ENCODE measurements around the gene CDKL5. TPM values are rescaled to one million over a fixed set of nuclear protein-coding genes. Genes with fewer than 3 reads are reported as not detected.
"Not testable (repeated sequence)": the region's sequence is repeated elsewhere in the genome, so short reads cannot be mapped to it uniquely, and the experiment has no call there.

The CDKL5 gene
- total and polyA plus RNA-seq, 5 donors: 3.3 to 15.9 (median 14.2) TPM

DNA sequence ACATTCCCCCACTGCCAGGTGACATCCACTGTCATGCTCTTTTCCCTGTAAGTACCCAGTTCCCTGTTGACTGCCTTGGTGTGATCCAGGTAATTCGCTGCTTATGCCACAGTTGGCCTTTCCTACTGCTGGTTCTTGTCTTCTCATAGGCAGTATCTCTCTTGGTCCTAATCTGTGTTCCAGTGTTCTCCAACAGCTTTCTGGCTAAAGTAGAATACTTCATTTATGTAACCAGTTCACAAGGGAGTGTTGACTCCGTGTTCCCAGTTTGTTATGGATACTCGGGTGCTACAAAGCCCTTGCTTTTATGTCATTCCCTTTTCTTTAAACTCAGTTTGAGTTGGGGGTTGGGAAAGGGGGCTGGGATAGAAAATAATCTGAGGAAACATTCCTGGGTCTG is 148.1 kb downstream of the CDKL5 start:
- Histone ChIP-seq H3K4me3 (ENCODE audit: low read length) (no peak overlapping the region), H3K27ac (ENCODE audit: low read length) (peak overlapping the region; percentile 56), H3K27me3 (ENCODE audit: control insufficient read depth, insufficient read depth) (no peaks in the 10 kb centered on the region), H3K4me1 (ENCODE audit: control insufficient read depth, insufficient read depth, low read length) (peaks cover 1% of the 10 kb centered on the region), H3K9me3 (ENCODE audit: control insufficient read depth, low read length) (no peaks in the 10 kb centered on the region)
- WGBS: 43% methylated on average over 3 of the region's 3 CpGs
- no peak for DNase-seq
- intact Hi-C loops (cut with DNase I): no loop called here
- peak; percentile 32 to 71 for ATAC-seq

DNA sequence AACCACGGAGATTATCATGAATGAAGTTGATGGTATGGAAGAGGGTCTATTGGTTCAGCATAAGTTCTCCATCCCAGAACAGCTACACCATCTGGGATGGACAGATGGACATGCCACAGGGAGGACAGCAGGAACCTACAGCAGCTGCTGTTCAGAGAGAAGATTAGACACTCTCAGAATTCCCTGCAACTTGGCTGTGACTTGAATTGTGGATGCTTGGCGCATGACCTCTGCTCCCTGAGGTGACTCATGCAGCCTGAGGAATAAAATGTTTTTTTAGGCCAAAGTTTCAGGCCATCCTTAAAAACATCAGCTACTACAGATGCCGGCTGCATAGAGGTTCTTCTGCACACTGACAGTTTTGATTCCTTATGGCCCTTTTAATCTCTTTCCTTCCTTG is 149.2 kb downstream of the CDKL5 start:
- Histone ChIP-seq H3K27me3 (ENCODE audit: control insufficient read depth, insufficient read depth) (no peaks in the 10 kb centered on the region), H3K4me3 (ENCODE audit: low read length) (no peak overlapping the region), H3K4me1 (ENCODE audit: control insufficient read depth, insufficient read depth, low read length) (peaks cover 1% of the 10 kb centered on the region), H3K9me3 (ENCODE audit: control insufficient read depth, low read length) (no peaks in the 10 kb centered on the region), H3K27ac (ENCODE audit: low read length) (no peak overlapping the region)
- DNase-seq (peak; percentile 43 to 68 (median 44)), ATAC-seq (peak; percentile 81 to 84)
- intact Hi-C loops (cut with DNase I): no loop called here
- 56% methylated on average over 3 of the region's 3 CpGs for WGBS

DNA sequence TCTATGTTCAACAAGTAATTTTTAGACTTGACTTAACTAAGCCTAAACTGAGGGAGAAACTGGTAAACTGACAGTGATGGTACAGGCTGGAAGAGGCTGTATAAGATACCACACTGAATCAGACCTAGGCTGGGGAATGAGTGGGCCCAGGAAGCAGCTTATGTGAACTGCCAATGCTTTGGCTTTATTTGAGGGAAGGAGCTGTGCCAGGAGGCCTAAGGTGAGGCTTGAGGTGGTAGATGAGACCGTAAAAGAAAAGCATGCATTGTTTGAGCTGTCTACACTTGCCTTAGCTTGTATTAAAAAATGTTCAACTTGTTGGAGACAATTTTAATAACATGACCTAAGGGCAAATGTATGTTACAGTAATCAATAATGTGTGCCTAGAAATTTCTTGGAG is 150.3 kb downstream of the CDKL5 start:
- intact Hi-C loops (cut with DNase I): no loop called here
- no peak for ATAC-seq

DNA sequence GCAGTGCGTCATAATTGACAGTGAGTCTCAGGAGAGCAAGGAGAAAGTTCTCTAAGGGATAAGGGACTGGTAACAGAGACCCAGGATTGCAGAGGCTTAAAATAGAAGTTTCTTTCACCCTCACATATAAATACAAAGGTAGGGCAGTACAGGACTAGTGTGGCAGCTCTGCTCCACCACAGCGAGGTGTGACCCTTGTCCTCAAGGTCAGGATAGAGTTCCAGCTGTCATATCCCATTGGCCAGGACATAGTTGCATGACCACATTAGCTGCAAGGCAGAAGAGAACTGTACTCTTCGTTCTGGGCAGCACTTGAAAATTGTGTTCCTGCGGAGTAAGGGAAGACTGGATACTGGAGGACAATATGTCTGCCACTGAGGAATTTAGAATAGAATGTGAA is 152.0 kb downstream of the CDKL5 start:
- Histone ChIP-seq H3K4me3 (ENCODE audit: low read length) (no peak overlapping the region), H3K27me3 (ENCODE audit: control insufficient read depth, insufficient read depth) (no peaks in the 10 kb centered on the region), H3K9me3 (ENCODE audit: control insufficient read depth, low read length) (no peaks in the 10 kb centered on the region), H3K27ac (ENCODE audit: low read length) (no peak overlapping the region), H3K4me1 (ENCODE audit: control insufficient read depth, insufficient read depth, low read length) (peaks cover 1% of the 10 kb centered on the region)
- no peak for ATAC-seq
- intact Hi-C loops (cut with DNase I): no loop called here
- DNase-seq: no peak
- WGBS: 86% methylated on average over 4 of the region's 4 CpGs

More for the DNA sequence above, 150.3 kb downstream of the CDKL5 start:
- H3K4me3 ChIP-seq (ENCODE audit: low read length): no peak overlapping the region
- no peaks in the 10 kb centered on the region for H3K27me3 ChIP-seq (ENCODE audit: control insufficient read depth, insufficient read depth)
- H3K9me3 ChIP-seq (ENCODE audit: control insufficient read depth, low read length): no peaks in the 10 kb centered on the region
- no peak for DNase-seq
- WGBS: 100% methylated on average over 1 of the region's 1 CpG
- H3K27ac ChIP-seq (ENCODE audit: low read length): no peak overlapping the region
- H3K4me1 ChIP-seq (ENCODE audit: control insufficient read depth, insufficient read depth, low read length): peaks cover 1% of the 10 kb centered on the region

DNA sequence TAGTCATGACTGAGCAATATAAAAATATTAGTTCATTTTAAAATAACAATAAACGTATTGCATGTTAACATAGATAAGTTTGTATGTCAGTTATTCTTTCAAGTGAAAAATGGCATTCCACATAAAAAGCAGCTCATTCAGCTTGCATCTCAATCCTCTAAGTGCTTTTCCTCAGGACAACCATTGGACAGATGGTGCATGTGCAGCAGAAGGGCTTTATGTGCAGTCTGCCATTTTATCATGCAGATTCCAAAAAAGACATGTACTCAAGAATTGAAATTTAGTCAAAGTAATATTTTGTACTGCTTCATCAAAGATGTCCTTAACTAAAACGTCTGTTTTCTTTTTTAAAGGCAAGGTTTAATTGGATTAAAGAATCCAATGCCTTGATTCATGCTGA is 153.1 kb downstream of the CDKL5 start:
- intact Hi-C loops (cut with DNase I): no loop called here
- DNase-seq: no peak
- 88% methylated on average over 2 of the region's 2 CpGs for WGBS

DNA sequence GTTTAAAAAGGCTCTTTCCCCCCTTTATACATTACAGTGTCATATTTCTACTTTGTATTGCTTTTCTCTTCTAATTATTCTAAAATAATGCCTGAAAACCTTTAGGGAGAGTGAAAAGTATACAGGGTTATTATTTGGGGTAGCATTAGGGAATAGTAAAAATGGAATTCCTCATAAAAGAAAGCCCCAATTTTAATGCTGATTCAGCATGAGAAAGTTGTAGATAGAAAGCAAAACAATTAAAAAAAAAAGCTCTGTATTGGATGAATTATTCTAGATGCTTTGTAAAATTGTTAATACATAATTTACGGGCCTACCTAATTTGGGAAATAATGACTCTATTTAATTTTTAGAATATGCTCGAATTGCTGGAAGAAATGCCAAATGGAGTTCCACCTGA is 154.1 kb downstream of the CDKL5 start:
- 97% methylated on average over 2 of the region's 2 CpGs for WGBS
- H3K9me3 ChIP-seq (ENCODE audit: control insufficient read depth, low read length): no peaks in the 10 kb centered on the region
- H3K27me3 ChIP-seq (ENCODE audit: control insufficient read depth, insufficient read depth): no peaks in the 10 kb centered on the region
- no peak for DNase-seq
- intact Hi-C loops (cut with DNase I): no loop called here
- H3K4me3 ChIP-seq (ENCODE audit: low read length): no peak overlapping the region
- no peak for ATAC-seq
- H3K27ac ChIP-seq (ENCODE audit: low read length): no peak overlapping the region
- peaks cover under 1% of the 10 kb centered on the region for H3K4me1 ChIP-seq (ENCODE audit: control insufficient read depth, insufficient read depth, low read length)

More for the DNA sequence above, 153.1 kb downstream of the CDKL5 start:
- ATAC-seq: no peak
- no peak overlapping the region for H3K27ac ChIP-seq (ENCODE audit: low read length)
- no peaks in the 10 kb centered on the region for H3K27me3 ChIP-seq (ENCODE audit: control insufficient read depth, insufficient read depth)
- H3K4me3 ChIP-seq (ENCODE audit: low read length): no peak overlapping the region
- H3K4me1 ChIP-seq (ENCODE audit: control insufficient read depth, insufficient read depth, low read length): peaks cover 1% of the 10 kb centered on the region
- no peaks in the 10 kb centered on the region for H3K9me3 ChIP-seq (ENCODE audit: control insufficient read depth, low read length)

DNA sequence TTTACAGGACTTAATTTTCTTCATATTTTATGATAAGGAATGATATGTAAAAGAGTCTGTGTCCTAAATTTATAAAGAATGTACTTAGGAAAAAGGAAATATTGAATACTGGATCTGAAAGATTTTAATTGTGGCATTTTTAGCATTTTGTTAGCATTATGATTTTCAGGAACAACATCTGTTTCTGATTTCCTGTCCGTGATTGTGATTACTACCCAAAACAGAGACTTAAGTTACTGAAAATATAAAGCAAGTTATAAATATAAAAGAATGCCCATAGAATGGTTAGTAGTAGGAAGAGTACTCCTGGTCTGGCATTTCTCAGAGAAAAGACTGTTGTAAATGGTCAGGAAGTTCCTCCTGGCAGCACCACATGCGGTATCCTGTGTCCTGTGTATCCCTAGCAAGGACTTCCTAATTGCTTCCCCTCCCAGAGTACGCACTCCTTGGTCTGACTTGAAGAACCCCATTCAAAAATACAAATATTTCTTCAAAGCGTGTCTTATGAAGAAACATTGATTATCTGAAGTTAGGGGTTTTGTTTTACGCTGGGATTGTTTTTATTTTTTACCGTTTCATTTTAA is 157.6 kb downstream of the CDKL5 start:
- no peaks in the 10 kb centered on the region for H3K4me1 ChIP-seq (ENCODE audit: control insufficient read depth, insufficient read depth, low read length)
- H3K9me3 ChIP-seq (ENCODE audit: control insufficient read depth, low read length): no peaks in the 10 kb centered on the region
- DNase-seq (no peak), ATAC-seq (peak in 1 of 2 donors; percentile 35)
- H3K4me3 ChIP-seq (ENCODE audit: low read length): no peak overlapping the region
- no peak overlapping the region for H3K27ac ChIP-seq (ENCODE audit: low read length)
- no peaks in the 10 kb centered on the region for H3K27me3 ChIP-seq (ENCODE audit: control insufficient read depth, insufficient read depth)
- 62% methylated on average over 6 of the region's 6 CpGs for WGBS
- intact Hi-C loops (cut with DNase I): no loop called here

DNA sequence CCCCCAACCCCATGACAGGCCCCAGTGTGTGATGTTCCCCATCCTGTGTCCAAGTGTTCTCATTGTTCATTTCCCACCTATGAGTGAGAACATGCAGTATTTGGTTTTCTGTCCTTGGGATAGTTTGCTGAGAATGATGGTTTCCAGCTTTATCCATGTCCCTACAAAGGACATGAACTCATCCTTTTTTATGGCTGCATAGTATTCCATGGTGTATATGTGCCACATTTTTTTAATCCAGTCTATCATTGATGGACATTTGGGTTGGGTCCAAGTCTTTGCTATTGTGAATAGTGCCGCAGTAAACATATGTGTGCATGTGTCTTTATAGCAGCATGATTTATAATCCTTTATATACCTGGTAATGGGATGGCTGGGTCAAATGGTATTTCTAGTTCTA is 163.9 kb downstream of the CDKL5 start:
- 95% methylated on average over 1 of the region's 1 CpG for WGBS
- intact Hi-C loops (cut with DNase I); DNase-seq; H3K9me3 ChIP-seq (ENCODE audit: control insufficient read depth, low read length); H3K27me3 ChIP-seq (ENCODE audit: control insufficient read depth, insufficient read depth); H3K4me1 ChIP-seq (ENCODE audit: control insufficient read depth, insufficient read depth, low read length); ATAC-seq; H3K4me3 ChIP-seq (ENCODE audit: low read length); H3K27ac ChIP-seq (ENCODE audit: low read length): not testable (repeated sequence)

DNA sequence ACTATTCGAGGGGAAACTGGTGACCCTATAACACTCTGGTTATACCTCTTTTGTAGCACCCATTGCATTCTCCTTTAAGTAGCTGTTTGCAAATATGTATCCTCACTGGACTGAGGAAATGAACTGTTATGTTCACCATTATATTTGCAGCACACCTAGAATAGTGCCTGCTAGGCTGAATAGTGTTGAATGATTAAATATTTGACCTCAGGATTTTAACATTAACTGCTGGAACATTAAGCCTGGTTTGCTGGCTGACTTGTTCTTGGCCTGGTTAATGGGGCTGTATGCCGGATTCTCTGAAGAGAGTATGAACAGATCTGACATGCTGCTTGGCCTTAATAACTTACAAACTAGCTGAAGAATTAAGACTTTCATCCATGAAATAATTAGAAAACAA is 166.4 kb downstream of the CDKL5 start:
- no peaks in the 10 kb centered on the region for H3K4me1 ChIP-seq (ENCODE audit: control insufficient read depth, insufficient read depth, low read length)
- H3K9me3 ChIP-seq (ENCODE audit: control insufficient read depth, low read length): no peaks in the 10 kb centered on the region
- intact Hi-C loops (cut with DNase I): no loop called here
- H3K27me3 ChIP-seq (ENCODE audit: control insufficient read depth, insufficient read depth): no peaks in the 10 kb centered on the region
- H3K27ac ChIP-seq (ENCODE audit: low read length): no peak overlapping the region
- WGBS: 94% methylated on average over 2 of the region's 2 CpGs
- ATAC-seq: no peak
- no peak for DNase-seq
- no peak overlapping the region for H3K4me3 ChIP-seq (ENCODE audit: low read length)

DNA sequence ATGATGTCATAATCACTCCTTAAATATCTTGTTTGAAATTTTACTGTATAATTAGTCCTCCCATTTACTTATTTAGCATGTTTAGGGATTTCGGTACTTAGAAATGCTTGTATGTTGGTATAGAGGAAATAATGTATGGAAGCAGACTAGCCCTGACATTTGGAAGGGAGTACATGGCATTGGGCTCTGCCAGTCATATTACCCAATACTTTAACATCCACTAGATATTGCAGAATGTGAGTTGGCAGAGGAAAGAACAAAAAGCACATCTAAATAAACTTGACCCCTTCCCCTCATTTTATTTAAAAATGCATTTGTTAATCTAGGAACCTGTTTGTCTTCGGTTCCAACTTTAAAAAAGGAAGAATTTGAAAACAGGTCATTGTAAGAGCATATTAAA is 168.7 kb downstream of the CDKL5 start:
- 95% methylated on average over 2 of the region's 2 CpGs for WGBS
- intact Hi-C loops (cut with DNase I): no loop called here
- no peaks in the 10 kb centered on the region for H3K27me3 ChIP-seq (ENCODE audit: control insufficient read depth, insufficient read depth)
- no peak overlapping the region for H3K27ac ChIP-seq (ENCODE audit: low read length)
- no peaks in the 10 kb centered on the region for H3K9me3 ChIP-seq (ENCODE audit: control insufficient read depth, low read length)
- no peak for DNase-seq
- ATAC-seq: no peak
- no peaks in the 10 kb centered on the region for H3K4me1 ChIP-seq (ENCODE audit: control insufficient read depth, insufficient read depth, low read length)
- no peak overlapping the region for H3K4me3 ChIP-seq (ENCODE audit: low read length)

DNA sequence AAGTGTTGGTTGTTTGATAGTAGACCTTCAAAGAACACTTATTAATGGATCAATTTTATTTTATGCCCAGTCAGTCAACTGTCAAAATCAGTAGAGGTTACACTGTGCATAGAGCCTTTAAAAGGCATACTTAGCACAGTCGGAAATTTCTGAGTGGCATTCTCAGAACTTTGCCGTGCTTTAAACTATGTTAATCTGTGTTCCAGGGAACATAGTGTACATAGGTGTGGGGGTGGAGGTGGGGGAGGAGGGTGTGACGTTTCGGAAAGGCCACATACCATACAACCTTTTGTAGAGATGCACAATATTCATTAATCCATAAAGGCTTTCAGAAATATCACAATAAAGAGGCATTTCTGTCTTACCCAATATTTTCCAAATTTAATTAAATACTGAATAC is 170.7 kb downstream of the CDKL5 start:
- no peak for DNase-seq
- intact Hi-C loops (cut with DNase I): no loop called here
- Histone ChIP-seq H3K4me1 (ENCODE audit: control insufficient read depth, insufficient read depth, low read length) (no peaks in the 10 kb centered on the region), H3K4me3 (ENCODE audit: low read length) (no peak overlapping the region), H3K9me3 (ENCODE audit: control insufficient read depth, low read length) (no peaks in the 10 kb centered on the region), H3K27ac (ENCODE audit: low read length) (no peak overlapping the region), H3K27me3 (ENCODE audit: control insufficient read depth, insufficient read depth) (no peaks in the 10 kb centered on the region)
- no peak for ATAC-seq
- 57% methylated on average over 4 of the region's 4 CpGs for WGBS

DNA sequence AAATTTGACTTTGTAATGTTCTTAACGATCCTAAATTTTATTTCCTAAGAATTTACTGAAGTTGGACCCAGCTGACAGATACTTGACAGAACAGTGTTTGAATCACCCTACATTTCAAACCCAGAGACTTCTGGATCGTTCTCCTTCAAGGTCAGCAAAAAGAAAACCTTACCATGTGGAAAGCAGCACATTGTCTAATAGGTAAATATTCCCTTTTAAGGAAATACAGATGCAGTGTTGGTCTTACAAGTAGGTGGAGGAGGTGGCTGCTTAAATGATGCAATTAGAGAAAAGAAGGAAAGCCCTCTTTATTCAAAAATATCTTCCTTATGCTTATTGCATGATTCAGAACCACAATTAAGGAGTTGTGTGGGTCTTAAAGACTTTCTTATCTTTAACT is 173.0 kb downstream of the CDKL5 start:
- H3K9me3 ChIP-seq (ENCODE audit: control insufficient read depth, low read length): no peaks in the 10 kb centered on the region
- no peaks in the 10 kb centered on the region for H3K4me1 ChIP-seq (ENCODE audit: control insufficient read depth, insufficient read depth, low read length)
- 86% methylated on average over 2 of the region's 2 CpGs for WGBS
- no peak overlapping the region for H3K27ac ChIP-seq (ENCODE audit: low read length)
- H3K4me3 ChIP-seq (ENCODE audit: low read length): no peak overlapping the region
- H3K27me3 ChIP-seq (ENCODE audit: control insufficient read depth, insufficient read depth): no peaks in the 10 kb centered on the region
- intact Hi-C loops (cut with DNase I): no loop called here
- ATAC-seq (no peak), DNase-seq (no peak)

Measured in right cardiac atrium (tissue), 5 donors.